GDM1 (cell line): ENCODE data around the gene NFASC.

ENCODE experiments used
- DNase-seq: peaks from one replicate; lab custom pipeline; 2025; lab: John Stamatoyannopoulos, UW

The NFASC gene

DNA sequence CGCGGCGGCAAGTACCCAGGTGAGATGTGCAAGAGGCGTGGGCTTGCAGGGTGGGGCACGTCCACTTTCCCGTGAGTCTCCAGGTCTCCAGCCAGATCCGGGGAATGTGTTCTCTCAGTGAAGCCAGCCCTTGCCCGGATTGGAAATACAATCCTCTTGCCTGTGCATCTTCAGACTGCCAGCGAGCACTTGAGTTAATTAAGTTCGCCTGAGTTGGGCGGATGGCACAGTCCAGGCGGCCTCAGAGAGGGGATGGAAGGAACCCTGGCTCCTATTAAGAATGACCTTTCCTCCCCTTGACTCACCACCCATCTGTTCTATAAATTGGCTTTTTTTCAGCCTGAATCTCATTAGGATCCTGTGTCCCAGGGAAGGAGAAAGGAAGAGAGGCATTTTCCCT lies 139.0 kb downstream of the NFASC start:
- DNase-seq: no peak

DNA sequence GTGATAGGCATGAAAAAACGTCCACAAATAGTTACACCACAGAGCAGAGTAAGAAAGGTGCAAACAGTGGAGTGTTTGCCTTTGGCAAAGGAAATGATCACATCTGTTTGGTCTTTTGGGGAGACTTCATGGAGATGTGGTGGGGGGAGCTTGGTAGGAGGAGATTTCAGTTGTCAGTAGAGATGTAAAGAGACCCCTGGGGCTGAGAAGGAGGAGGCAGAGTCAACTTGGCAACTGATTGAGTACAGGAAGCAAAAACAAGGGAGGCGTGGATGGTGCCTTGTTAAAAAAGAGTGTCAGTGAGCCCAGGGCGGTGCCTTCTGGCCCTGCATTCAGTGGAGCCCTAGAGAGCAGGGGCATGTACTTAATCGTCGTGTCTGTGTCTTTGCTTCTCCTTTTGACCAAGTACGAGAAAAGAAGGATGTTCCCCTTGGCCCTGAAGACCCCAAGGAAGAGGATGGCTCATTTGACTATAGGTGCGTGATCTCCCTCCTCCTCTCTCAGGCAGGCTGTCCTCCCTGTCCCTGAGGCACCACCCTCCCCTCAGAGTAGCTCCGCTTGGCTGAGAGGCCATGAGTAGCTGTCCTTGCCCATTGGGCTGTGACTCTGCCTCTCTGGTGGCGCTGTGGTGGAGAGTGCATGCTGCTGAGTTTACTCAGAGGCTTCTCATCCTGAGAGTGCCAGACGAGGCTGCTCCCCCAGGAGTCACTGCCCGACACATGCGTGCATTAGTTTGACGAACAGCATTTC lies 141.9 kb downstream of the NFASC start:
- no peak for DNase-seq

DNA sequence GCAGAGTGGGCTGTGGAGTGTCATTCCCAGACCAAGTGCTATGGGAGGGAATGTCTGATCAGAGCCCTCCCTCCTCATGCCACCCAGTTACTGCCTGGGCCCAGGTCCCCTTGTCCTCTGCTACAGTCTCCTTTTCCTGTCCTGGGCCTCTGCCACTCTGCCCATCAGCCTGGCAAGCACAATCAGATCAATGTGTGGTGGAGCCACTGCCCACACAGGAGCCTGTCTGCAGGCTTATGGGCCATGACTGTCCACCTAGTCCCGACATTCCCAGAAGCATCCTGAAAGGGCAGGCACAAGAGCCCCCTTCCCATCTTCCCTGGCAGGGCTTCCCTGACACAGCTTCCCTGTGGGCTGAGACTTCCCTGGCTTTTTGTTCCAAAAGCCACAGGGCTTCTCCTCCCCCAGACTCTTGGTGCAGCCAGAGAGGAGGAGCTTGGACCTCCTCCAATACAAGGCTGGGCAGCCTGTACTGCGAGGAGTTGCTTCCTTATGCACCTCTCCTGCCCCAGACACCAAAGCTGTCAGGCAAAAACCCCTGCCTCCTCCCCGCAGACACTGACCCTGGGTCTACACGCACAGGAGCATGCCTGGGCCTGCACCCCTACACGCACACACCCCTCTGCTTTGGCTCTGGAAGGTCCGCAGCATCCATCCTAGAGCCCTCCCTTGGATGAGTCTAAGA lies 143.2 kb downstream of the NFASC start:
- DNase-seq: peak; percentile 46

- no peak for DNase-seq
These were observed 144.1 kb downstream of the NFASC start for GRCh38 chr1:205014783-205015182.

DNA sequence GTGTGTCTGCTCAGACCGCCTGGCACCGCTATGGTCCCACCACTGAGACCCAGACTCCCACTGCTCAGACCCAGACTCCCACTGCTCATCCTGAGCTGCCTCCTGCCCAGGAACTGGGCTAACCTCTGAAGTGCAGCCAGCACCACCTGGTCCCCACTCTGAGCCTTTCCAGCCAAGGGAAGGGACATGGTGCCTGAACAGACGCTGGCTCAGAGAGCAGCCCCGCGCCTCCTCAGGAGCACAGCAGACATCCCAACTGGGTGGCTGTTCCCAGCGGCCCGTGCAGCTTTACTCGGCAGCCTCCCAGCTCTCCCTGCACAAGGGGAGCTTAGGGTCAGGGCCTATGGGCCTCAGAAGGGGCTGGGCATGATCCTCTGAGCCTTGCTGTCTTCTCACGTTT lies 144.6 kb downstream of the NFASC start:
- no peak for DNase-seq

- DNase-seq: no peak
These were observed 145.4 kb downstream of the NFASC start for GRCh38 chr1:205016075-205016474.

GRCh38 chr1:205016584-205016983 lies 145.9 kb downstream of the NFASC start:
- no peak for DNase-seq

DNA sequence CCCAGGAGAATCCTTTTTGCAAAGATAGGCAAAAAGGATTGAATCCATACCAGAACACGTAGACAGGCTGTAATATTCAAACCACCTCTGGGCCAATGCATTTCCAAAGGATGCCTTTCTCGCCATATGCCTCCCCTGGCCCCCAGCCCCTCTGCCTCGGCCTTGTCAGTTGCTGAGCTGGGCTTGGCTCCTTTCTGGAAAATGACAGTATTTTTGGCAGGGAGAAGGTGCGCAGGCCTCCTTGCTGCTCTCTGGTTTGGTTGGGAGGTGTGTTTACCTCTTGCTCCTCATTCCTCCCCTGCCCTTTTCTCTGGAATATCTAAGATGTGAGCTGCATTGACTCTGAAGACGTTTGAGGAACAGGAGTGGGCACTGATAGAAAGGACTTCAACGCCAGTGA lies 146.3 kb downstream of the NFASC start:
- no peak for DNase-seq

DNA sequence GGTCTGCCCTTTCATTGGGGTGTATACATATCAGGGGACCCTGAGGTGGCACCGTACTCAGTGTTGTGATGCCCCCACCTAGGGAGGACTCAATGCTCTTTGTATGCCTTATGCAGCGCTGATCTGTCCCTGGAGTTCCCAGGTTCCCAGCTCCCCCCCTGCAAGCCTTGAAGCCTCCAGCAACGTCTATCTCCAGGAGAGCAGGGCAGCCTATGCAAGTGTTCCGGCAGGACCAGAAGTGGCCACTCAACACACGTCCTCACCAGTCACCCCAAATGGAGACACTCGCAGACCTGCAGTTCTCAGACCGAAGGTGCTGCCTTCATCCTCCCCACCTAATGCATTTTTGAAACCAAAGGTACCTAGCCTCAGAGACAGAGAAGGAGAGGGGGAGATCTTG lies 147.1 kb downstream of the NFASC start:
- DNase-seq: no peak

DNA sequence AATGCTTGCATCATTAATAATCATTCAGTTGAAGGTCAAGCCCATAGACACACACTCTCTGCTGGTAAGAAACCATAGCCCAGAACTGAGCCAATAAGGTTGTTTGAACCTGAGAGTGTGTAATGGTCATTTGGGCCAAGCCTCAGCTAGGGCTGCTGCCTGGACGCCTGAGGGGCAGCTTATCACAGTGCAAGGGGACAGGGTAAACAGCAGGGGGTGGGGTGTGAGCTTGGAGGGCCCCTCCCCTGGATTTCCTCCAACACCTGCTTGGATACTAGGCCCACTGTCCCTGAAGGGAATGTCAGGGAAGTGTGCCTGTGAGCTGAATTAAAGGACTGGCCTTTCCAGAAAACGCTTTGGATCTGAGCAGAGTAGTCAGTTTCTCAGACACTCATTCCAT lies 147.7 kb downstream of the NFASC start:
- no peak for DNase-seq

DNA sequence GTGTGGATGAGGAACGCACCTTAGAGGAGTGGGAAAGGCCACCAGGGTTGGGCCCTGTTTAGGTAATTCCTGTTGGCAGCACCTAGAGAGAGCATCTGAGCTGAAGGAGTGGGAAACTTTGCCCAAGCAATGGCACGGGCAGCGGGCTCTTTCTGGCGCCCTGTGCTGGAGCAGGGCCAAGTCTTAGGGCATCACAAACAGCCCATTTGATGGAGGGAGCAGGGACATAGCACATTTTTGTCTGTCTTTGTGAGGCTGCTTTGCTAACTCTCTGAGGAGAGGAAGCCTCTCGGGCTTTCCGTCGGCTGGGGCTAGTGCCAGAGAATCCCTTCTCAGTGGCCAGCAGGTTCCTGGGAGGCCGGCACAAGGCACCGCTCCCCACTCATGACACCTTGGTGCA lies 149.8 kb downstream of the NFASC start:
- DNase-seq: no peak

GRCh38 chr1:205024679-205025078 lies 154.0 kb downstream of the NFASC start:
- no peak for DNase-seq

DNA sequence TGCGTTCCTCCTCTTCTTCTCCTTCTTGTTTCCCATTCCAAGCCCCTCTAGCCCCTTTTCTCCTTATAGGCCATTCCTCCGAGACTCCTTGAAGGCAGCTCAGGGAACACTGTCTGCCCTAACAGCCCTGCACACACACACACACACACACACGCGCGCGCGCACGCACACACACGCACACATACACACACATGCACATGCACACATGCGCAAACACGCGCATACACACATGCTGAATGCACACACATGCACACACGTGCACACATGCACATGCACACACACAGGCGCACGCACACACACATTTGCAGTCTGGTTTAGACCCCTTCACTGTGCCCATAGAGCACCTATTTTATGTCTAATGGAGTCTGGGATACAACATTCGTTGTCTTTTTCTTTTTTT lies 154.6 kb downstream of the NFASC start:
- DNase-seq: no peak

DNA sequence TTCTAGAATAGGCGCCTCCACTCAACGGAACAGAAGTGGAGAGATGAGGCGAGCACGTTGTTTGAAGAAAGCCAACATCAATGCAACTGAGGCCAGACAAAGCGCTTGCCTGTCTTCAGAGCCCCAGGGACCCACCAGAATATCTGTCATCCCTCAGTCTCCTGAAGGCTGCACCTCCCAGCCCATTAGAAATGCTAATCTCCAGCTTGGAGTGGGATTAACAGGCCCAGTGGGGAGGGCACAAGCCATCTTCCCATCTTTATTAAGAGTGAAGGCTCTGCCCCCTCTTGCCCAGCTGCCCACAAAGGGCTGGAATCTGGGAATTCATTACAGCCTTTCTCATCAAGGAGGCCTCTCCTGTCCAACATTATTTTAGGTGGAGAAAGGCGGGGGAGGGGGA lies 155.5 kb downstream of the NFASC start:
- no peak for DNase-seq

GRCh38 chr1:205028390-205028789 lies 157.7 kb downstream of the NFASC start:
- no peak for DNase-seq

DNA sequence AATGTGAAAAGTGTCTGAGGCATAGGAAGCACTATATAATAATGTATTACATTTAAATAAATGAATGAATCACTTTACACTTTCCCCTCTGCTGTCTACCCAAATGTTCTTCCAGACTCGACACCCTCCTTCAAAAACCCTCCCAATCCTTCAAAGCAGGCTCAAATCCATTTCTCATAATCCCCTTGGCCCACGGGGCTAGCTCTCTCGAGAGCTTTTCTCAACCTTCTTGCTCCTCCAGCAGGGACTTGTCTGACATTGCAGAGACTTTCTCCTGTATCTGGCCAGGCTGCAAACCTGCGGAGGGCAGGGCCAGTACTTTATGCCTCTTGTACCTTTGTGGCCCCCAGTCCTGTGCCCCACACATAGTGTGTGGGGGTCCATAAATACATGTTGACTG lies 158.3 kb downstream of the NFASC start:
- DNase-seq: no peak

DNA sequence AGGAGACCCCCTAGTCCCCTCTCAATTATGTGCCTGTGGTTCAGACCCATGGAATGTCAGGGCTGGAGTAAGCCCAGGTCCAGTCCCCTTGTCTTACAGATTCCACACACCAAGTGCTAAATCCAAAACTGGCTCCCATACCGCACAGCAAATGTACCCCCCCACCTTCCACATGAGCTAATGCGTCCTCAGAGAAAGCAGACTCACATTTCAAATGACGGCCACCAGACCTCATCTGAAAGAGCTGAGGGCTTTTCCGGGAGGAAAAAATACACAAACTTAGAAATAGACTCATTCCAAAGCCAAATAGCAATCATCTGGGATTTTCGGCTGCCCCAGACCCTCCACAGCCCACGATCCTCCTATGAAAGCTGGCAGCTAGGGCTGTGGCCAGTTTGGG lies 159.6 kb downstream of the NFASC start:
- no peak for DNase-seq

DNA sequence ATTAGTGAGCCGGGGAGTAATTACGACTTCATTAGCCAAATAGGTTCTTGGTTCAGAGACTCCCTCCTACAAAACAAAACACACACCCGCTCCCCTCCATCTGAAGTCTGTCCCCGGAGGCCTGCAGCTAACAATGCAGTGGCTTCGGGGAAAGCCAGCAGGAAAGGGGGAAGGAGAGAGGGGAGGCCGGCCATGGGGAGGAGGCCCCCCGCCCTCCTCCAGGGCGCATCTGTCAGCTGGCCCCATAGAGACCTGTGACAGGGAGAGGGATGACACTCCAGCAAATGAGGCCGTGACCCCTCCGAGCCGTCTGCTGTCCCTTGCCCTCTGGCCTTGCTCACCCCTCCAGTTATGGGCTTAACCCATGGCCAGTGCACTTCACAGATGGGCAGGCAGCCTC lies 160.2 kb downstream of the NFASC start:
- no peak for DNase-seq

DNA sequence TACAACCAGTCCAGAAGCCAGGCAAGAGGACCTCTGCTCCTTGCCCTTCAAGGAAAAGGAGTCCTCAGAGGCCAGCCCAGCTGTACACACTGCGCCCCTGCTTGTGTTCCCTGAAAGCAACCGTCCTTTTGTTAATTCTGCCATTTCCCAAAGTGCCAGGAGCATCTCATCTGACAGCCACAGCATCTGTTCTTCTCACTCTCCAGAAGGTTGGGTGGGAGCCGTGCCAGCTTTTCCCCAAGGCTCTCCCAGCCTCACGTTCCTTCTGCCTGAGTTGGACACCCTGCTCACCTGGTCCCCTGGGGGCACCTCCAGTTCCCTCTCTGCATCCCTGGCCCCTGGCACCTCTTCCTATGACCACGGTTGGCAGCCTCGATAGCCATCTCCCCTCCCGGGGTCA lies 161.8 kb downstream of the NFASC start:
- DNase-seq: no peak

GRCh38 chr1:205037539-205037938 lies 166.9 kb downstream of the NFASC start:
- DNase-seq: no peak

GRCh38 chr1:205038132-205038786 lies 167.6 kb downstream of the NFASC start:
- no peak for DNase-seq

DNA sequence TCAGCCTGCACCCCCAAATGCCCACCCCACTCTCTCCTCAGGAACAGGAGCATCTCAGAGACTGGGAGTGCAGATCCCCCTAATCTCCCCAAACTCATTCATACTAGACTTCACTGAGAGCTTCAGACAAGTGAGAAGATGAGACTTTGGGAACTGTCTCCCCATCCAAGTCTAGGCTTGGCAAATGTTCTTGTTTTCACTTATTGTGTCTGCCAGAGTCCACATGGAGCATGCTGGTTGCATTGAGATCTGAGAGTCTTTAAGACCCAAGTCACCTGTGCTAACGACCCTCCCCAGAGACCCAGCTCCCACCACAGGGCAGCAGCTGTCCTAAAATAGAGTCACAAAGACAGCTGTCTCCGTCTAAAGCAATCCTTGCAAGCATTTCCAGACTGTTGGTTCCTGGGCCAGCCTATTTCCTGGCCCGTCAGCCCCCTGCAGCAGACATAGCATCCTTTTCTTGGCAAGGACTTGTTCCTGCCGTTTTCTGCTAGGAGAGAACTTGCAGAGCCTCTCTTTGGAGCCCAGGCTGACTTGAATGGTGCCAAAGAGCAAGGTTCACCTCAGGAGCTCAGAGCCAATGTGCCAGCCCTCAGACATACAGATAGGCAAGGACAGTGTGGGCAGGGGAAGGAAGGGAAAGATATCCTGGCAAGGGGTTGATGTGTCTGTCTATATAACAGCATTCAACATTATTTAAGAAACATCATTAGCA lies 170.5 kb downstream of the NFASC start:
- DNase-seq: no peak
